Effector memory CD8-positive, alpha-beta T cell (primary cell): Measurements from ENCODE around the gene SLC35E1.
A peak's percentile ranks its signal among the peaks of the same experiment; 100 is the strongest.

Source experiments
- ATAC-seq: fragments of 150-1000 bp; cut with Tn5 transposase; replicated peaks from 2 replicates; pipeline ENCODE4 v1.10.0; 2021; ENCODE audit warnings: mild to moderate bottlenecking, moderate library complexity
- DNase-seq, 3 experiments: peaks; one replicate each; pipeline ENCODE4 v3.0.0; 2021
- H3K27ac Mint-ChIP-seq, 2 donors: one replicate each; pipeline ENCODE4 v1.8.0; 2022; ENCODE audit warnings: mild to moderate bottlenecking in 2 of 2, mixed read lengths in 2 of 2, moderate library complexity in 2 of 2
- H3K27me3 Mint-ChIP-seq, 2 donors: one replicate each; pipeline ENCODE4 v1.8.0; 2022; ENCODE audit warnings: mixed read lengths in 2 of 2
- H3K36me3 Mint-ChIP-seq: one replicate; pipeline ENCODE4 v1.8.0; 2022; ENCODE audit warnings: mild to moderate bottlenecking, moderate library complexity, mixed read lengths; ENCODE audit not compliant: insufficient read depth
- H3K4me1 Mint-ChIP-seq, 2 donors: one replicate each; pipeline ENCODE4 v1.8.0; 2022; ENCODE audit warnings: low read depth in 2 of 2, mixed read lengths in 2 of 2
- H3K4me3 Mint-ChIP-seq, 2 donors: one replicate each; pipeline ENCODE4 v1.8.0; 2022; ENCODE audit warnings: mild to moderate bottlenecking in 2 of 2, mixed read lengths in 2 of 2, moderate library complexity in 2 of 2
- H3K9me3 Mint-ChIP-seq, 2 donors: one replicate each; pipeline ENCODE4 v1.8.0; 2022; ENCODE audit warnings: mixed read lengths in 2 of 2

The SLC35E1 gene

DNA sequence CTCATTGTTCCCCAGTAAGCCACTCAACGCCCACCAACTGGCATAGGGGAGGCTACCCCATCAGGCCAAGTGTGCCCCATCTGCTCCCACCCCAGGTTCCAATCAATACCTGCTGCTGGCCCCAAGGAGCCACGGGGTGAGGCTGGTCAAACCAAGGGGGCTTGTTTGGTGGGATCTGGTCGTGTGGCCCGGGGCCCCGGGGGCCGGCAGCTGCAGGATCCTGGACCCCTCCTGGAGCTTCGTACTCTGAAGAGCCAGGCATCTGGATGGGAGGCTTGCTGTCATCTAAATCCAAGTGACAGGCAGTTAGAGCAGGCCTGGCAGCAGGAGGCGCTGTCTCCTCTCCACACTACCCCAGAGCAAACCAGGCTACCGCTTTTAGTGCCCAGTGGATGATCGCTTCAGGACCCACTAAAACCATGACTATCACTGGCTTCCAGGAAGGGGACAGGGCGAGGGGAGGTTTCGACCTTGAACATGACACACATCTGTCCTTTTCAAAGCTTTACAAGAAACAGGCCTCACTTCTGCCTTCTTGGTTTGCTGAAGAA is 44.2 kb downstream of the SLC35E1 start:
- ATAC-seq (peak; percentile 44), DNase-seq (peak; percentile 26 to 29 (median 26))
- peaks cover 0 to 3% of the 10 kb centered on the region in 2 donors for H3K4me1 Mint-ChIP-seq
- H3K36me3 Mint-ChIP-seq = peaks cover 86% of the 10 kb centered on the region
- no peak overlapping the region for H3K4me3 Mint-ChIP-seq
- peak overlapping the region; percentile 41 to 78 for H3K27ac Mint-ChIP-seq
- H3K27me3 Mint-ChIP-seq = no peaks in the 10 kb centered on the region
- H3K9me3 Mint-ChIP-seq = no peaks in the 10 kb centered on the region

DNA sequence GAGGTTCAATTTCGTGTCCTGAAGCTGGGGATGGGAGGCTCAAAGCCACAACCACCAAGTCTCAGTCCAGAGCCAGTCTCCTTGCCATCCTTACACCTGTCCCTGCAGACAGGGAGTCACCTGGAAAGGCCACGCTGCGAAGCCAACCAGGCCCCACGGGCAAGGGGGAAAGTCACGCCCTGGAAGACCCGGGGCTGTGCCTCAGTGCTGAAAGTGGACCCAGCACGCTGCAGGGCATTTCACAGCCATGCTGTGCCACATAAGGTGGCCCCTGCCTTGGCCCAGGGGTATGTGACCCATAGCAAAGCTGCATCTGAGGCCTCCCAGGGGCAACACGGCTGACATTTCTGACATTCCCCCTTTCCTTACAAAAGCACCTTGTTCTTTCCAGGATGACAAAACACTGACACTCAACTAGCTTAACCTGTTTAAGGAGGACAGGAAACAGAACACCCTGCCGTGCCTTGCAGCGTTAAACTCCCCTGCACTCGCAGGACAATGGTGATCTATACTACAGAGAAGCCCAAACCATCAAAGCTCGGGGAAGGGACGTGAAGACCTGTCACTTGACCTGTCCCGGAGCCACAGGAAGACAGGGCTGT is 44.8 kb downstream of the SLC35E1 start:
- Mint-ChIP-seq H3K36me3 (peaks cover 86% of the 10 kb centered on the region), H3K27me3 (no peaks in the 10 kb centered on the region), H3K27ac (peak overlapping the region in 1 of 2 donors; percentile 78), H3K4me1 (peaks cover 0 to 3% of the 10 kb centered on the region in 2 donors), H3K9me3 (no peaks in the 10 kb centered on the region), H3K4me3 (no peak overlapping the region)
- ATAC-seq = no peak
- no peak for DNase-seq

DNA sequence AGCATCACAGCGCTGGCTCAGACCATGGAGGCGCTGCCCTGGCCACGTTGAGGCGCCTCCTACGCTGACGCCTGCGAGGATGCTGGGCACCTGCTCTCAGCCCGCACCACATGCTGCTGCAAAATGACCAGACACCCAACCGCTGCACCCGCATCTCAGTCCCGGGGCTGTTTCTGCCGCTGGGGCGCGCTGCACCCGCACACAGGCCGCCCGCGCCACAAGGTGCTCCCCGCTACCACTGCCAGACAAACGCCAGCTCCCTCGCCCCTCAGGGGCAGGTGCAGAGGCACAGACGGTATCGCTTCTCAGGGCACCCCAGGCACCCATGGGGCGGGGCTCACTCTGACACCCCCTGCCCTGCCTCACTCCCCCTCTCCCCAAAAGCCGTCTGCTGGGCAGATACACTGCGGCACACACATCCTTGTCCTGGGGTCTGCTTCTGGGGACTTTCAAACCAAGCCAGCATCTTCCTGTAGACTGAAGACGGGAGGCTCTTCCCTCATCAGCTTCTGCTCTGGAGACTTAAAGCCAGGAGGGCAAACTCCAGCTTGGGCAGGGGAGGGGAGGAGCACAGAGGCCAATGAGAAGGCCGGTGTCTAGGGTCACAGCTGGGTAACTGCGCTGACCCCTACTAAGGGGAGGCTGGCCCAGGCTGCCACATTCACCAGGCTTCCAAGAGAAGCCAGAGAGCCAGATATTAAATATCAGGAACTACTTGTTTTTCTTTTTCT is 46.3 kb downstream of the SLC35E1 start:
- no peaks in the 10 kb centered on the region for H3K27me3 Mint-ChIP-seq
- H3K36me3 Mint-ChIP-seq = peaks cover 76% of the 10 kb centered on the region
- ATAC-seq (no peak), DNase-seq (no peak)
- H3K4me1 Mint-ChIP-seq = no peaks in the 10 kb centered on the region
- no peak overlapping the region for H3K27ac Mint-ChIP-seq
- H3K4me3 Mint-ChIP-seq = no peak overlapping the region
- H3K9me3 Mint-ChIP-seq = no peaks in the 10 kb centered on the region

DNA sequence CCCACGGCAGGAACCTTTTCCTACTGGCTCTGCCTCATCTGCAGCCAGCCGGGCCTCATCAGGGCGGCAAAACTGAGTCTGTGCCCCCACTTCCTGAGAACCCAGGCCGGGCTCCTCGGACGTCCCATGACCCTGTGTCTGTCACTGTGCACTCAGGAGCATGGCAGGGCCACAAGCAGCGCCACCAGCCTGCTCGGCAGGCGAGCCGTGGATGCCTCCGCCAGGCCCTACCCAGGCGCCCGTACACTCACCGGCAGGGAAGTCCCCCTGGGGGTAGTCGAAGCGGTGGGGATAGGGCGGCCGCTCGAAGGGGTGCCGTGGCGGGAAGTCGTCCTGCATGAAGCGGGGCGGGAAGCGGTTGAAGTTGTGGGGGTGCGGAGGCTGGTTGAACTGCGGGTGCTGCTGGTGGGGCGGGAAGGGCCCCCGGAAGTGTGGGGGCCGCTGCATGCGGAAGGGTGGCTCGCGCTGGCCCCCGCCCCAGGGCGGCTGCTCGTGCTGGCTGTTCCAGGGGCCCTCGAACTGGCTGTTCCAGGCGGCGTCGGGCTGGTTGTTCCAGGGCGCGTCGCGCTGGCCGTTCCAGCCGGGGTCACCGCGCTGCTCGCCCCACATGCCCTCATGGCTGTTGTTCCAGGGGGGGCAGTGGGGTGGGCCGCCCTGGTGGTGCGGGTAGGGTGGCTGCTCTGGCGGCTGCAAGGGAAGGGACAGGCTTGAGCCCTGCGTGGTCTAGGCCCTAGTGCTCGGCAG is 47.1 kb downstream of the SLC35E1 start:
- ATAC-seq (no peak), DNase-seq (no peak)
- Mint-ChIP-seq H3K9me3 (no peaks in the 10 kb centered on the region), H3K27ac (no peak overlapping the region), H3K4me3 (no peak overlapping the region), H3K4me1 (no peaks in the 10 kb centered on the region), H3K36me3 (peaks cover 76% of the 10 kb centered on the region), H3K27me3 (no peaks in the 10 kb centered on the region)

DNA sequence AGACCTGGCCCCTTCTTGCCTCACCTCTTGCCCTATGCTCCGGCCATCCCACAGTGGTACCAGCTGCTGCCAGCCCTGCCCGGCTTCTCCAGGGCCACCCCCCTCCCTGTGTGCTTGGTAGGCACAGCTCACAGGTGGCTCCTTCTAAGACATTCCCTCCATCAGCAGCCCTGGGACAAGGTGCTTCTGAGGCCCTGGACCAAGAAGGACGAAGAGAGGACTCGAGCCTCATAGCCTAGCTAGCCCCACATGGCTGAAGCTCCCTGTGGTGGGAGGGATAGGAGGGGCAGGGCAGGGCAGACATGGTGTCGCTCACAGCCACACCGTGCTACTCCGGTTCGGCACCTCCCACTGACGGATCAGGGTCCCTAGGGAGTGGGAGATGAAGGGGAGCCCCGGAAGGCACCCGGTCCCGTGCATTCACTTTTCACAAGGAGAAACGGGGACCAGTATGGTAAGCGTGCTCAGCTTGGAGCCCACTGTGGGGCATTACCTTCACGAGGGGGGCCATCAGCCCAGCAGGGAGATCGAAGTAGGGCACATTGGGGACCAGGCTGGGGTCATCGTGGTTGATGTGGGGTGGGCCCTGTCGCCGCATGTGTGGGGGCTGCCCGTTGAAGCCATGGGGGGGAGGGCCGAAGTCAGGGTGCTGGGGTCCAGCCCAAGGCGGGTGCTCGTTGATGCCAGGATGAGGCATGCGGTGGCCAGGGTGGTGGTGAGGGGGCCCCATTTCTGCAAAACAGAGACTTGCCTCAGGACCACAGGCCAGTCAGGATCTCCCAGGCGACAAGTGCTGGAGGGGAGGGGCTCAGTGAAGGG is 49.4 kb downstream of the SLC35E1 start:
- DNase-seq = no peak
- Mint-ChIP-seq H3K27ac (peak overlapping the region in 1 of 2 donors; percentile 38), H3K4me1 (no peaks in the 10 kb centered on the region), H3K27me3 (no peaks in the 10 kb centered on the region), H3K4me3 (no peak overlapping the region), H3K36me3 (peaks cover 78% of the 10 kb centered on the region), H3K9me3 (no peaks in the 10 kb centered on the region)
- no peak for ATAC-seq

DNA sequence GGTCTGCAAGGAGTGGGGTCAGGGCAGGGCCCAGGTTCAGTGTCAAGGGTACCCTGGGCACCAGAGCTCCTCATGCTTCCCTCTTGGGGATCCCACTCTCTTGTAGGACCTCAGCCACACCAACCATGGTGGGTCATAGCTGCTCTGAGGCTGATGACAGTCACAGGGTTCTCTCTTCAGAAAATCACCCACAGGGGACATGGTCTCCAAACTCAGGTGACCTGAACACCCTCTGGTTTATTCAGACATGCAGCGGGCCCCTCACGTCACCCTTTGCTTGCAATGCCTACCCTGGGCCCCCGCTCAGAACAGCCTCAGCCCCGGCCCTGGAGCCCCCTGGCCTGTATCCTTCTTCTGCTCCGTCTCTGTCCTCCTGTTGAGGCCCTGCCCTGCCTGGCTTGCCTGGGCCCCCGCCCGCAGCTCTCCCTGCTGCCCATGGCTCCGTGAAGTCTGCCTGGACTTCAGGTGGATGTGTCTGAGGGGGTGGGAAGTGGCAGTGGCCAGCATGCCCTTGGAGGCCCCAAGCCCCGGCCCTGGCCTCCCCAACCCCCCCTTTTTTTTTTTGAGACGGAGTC is 50.4 kb downstream of the SLC35E1 start:
- DNase-seq = no peak
- peaks cover 71% of the 10 kb centered on the region for H3K36me3 Mint-ChIP-seq
- H3K9me3 Mint-ChIP-seq = no peaks in the 10 kb centered on the region
- peak overlapping the region in 1 of 2 donors; percentile 46 for H3K27ac Mint-ChIP-seq
- no peak overlapping the region for H3K4me3 Mint-ChIP-seq
- H3K27me3 Mint-ChIP-seq = no peaks in the 10 kb centered on the region
- no peak for ATAC-seq
- peaks cover 9 to 10% of the 10 kb centered on the region in 2 donors for H3K4me1 Mint-ChIP-seq

DNA sequence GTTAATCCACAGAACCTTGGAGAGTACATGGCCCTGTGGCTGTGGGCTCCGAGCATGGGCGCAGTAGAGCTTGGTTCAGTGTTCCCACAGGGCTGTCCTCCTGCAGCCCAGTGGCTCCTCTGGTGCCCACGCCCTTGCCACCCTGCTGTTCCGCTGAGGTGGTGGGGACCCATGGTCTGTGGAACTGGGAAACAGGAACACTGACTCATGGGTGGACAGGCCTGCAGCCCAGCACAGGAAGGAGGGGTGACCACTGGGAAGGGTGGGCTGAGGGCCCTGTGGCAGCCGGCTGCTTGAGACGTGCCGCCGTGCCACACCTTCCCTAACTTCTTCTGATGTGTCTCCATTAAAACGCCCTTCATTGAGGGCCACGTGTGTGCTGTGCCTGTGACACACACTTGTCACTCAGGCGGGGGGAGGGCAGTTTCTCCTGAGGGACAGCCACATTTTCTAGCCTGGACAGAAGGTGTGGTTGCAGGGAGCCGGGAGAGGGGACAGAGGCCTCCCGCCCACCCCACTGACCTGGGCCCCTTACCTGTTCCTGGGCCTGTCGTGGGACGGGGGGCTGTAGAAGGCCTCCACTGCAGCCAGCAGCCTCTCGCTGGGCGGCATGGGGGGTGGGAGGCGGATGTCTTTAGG is 51.1 kb downstream of the SLC35E1 start:
- peaks cover 64% of the 10 kb centered on the region for H3K36me3 Mint-ChIP-seq
- H3K27ac Mint-ChIP-seq = peak overlapping the region in 1 of 2 donors; percentile 46
- no peaks in the 10 kb centered on the region for H3K9me3 Mint-ChIP-seq
- DNase-seq (no peak), ATAC-seq (no peak)
- H3K27me3 Mint-ChIP-seq = no peaks in the 10 kb centered on the region
- H3K4me3 Mint-ChIP-seq = no peak overlapping the region
- peaks cover 10 to 12% of the 10 kb centered on the region in 2 donors for H3K4me1 Mint-ChIP-seq

DNA sequence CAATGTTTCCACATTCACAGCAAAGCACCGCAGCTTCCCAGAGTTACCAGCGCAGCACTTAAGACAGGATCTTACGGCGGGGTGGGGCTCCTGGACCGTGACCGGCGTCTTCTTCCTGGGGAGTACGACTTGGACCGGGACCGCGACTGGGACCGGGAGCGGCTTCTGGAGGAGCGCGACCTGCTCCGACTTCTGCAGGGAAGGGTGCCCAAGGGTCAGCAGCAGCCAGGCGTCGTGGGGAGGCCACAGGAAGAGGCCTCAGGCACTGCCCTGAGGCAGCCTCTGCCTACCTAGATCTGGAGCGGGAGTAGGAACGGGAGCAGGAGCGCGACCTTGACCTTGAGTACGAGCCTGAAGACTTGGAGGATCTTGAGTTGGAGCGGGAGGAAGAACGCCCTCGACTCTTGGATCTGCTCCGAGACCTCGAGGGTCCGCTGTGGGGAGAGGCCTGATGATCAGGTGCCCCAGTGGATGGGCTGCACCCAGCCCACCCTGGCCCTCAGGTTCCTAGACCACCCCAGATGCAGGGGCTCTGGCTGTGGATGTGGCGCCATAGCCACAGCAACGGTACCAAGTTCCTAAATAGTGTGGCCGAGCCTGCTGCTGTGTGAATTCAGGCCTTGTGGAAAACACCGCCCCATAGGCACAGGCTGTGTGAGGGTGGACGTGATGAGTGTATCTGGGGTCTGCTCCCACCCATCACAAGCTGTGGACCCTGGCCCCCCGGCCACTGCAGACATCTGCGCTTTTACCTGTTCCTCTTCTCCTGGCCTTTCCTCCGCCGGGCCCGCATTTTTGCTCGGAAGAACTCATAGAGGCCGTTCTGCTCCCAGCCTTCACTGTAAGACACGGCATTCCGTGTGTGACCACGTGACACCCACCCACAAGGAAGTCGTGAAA is 51.9 kb downstream of the SLC35E1 start:
- no peak overlapping the region for H3K4me3 Mint-ChIP-seq
- H3K4me1 Mint-ChIP-seq = peaks cover 10 to 12% of the 10 kb centered on the region in 2 donors
- no peaks in the 10 kb centered on the region for H3K27me3 Mint-ChIP-seq
- ATAC-seq = no peak
- no peak for DNase-seq
- H3K36me3 Mint-ChIP-seq = peaks cover 58% of the 10 kb centered on the region
- H3K27ac Mint-ChIP-seq = no peak overlapping the region
- no peaks in the 10 kb centered on the region for H3K9me3 Mint-ChIP-seq

DNA sequence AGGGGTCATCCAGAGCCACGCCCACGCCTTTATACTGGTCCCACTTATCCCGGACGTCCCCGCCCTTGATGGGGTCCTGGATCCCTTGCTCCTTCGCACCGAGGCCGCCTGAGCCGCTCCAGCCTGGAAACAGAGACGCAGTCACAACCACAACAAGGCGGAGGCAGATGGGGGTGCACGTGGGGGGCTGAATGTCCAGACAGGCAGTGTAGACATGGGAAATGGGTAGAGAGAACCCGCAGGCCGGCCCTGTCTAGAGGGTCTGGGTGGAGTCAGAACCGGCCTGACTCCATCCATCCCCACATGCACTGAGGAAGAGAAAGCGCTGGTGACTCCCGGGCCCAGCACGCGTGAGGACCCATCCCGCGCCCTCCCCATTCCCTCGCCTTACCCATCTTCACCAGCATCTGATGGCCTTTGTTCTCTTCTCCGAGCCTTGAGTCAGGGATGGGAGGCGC is 53.0 kb downstream of the SLC35E1 start:
- ATAC-seq = no peak
- no peaks in the 10 kb centered on the region for H3K27me3 Mint-ChIP-seq

DNA sequence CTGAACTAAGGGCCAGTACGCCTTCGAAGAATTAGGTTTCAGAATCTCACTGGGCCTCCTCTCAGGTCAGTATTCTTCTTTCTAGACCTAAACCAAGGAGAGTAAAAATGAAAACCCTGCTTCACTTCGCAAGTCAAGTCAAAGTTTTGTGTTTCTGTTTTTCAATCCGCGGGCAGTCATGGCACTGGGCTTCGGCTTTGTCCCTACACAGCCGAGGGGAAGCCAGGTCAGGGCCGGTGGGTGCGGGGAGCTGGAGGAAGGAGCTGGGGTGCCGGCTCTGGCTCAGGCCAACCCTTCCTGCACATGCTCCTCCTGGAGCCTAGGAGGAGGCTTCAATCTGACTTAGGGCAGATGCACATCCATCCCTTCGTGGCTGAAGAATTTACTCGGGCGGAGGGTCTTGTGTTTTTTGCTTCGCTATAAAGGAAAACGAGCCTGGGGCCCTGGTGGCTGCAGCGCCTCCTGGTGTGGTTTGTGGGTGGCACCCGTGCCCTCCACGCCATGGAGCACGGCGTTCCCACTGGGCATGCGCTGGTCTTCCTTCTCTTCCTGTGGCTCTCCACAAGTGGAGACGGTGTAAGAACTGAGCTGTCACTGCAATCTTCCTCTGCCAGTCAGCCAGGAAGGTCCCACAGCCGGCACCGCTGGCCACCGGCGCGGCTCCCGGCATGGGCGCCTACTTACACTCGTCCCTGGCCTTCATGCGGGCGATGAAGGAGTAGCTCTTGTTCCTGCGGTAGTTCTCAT is 53.6 kb downstream of the SLC35E1 start:
- Mint-ChIP-seq H3K36me3 (peaks cover 47% of the 10 kb centered on the region), H3K9me3 (no peaks in the 10 kb centered on the region), H3K4me1 (peaks cover 10 to 12% of the 10 kb centered on the region in 2 donors)

More for the DNA sequence above, 53.0 kb downstream of the SLC35E1 start:
- no peak overlapping the region for H3K4me3 Mint-ChIP-seq
- H3K4me1 Mint-ChIP-seq = peaks cover 10 to 12% of the 10 kb centered on the region in 2 donors
- H3K36me3 Mint-ChIP-seq = peaks cover 53% of the 10 kb centered on the region
- H3K9me3 Mint-ChIP-seq = no peaks in the 10 kb centered on the region
- H3K27ac Mint-ChIP-seq = no peak overlapping the region
- DNase-seq = no peak

DNA sequence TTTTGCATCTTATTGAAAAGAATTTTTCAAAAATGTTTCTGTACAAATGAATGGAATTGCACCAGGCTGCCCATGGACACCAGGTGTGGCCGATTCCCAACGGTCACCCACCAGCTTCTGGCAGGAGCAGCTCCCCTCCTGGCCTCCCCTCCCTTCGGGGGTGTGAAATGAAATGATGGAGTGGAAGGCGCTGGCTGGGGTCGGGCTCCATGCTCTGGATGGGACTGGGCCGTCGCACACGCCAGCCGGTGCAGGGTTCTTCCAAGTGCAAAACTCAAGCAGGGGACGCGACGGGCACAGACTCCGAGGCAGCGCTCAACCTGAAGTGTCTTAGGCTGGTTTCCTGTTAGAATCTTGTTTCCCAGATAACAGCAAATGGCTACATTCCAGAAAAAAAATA is 54.2 kb downstream of the SLC35E1 start:
- peaks cover 10 to 12% of the 10 kb centered on the region in 2 donors for H3K4me1 Mint-ChIP-seq
- no peaks in the 10 kb centered on the region for H3K9me3 Mint-ChIP-seq
- H3K27ac Mint-ChIP-seq = peak overlapping the region in 1 of 2 donors; percentile 62
- no peak overlapping the region for H3K4me3 Mint-ChIP-seq
- no peak for ATAC-seq
- H3K27me3 Mint-ChIP-seq = no peaks in the 10 kb centered on the region
- DNase-seq = no peak
- peaks cover 41% of the 10 kb centered on the region for H3K36me3 Mint-ChIP-seq

More for the DNA sequence above, 53.6 kb downstream of the SLC35E1 start:
- no peak overlapping the region for H3K4me3 Mint-ChIP-seq
- H3K27me3 Mint-ChIP-seq = no peaks in the 10 kb centered on the region
- peak overlapping the region in 1 of 2 donors; percentile 62 for H3K27ac Mint-ChIP-seq
- DNase-seq (no peak), ATAC-seq (no peak)
